Thymus (tissue), 11 donors: Measurements from ENCODE around the gene AFAP1. TPM values are rescaled to one million over a fixed set of nuclear protein-coding genes. Genes with fewer than 3 reads are reported as not detected.

Source experiments
- DNase-seq, 9 donors: peaks; one replicate each; pipeline ENCODE4 v3.0.0-alpha.2; 2013; ENCODE audit warnings: low spot score in 9 of 9, low read depth in 6 of 9, missing footprints in 1 of 9
- H3K27ac ChIP-seq, 2 donors: one replicate each; pipeline ENCODE4 v1.5.1; 2013; ENCODE audit warnings: control low read depth in 1 of 2, low read depth in 1 of 2, low read length in 1 of 2, mild to moderate bottlenecking in 1 of 2, moderate library complexity in 1 of 2
- H3K27me3 ChIP-seq, 2 donors: one replicate each; pipeline ENCODE4 v1.5.1; 2013; ENCODE audit warnings: low read length in 1 of 2; ENCODE audit not compliant: control insufficient read depth in 2 of 2, insufficient read depth in 1 of 2
- H3K36me3 ChIP-seq, 2 donors: one replicate each; pipeline ENCODE4 v1.5.1; 2013; ENCODE audit warnings: low read length in 1 of 2, mild to moderate bottlenecking in 1 of 2, moderate library complexity in 1 of 2; ENCODE audit not compliant: control insufficient read depth in 2 of 2, insufficient read depth in 2 of 2
- H3K4me1 ChIP-seq, 2 donors: one replicate each; pipeline ENCODE4 v1.5.1; 2013; ENCODE audit warnings: low read length in 2 of 2; ENCODE audit not compliant: control insufficient read depth in 2 of 2, insufficient read depth in 2 of 2
- H3K4me3 ChIP-seq, 2 donors: one replicate each; pipeline ENCODE4 v1.5.1; 2013; ENCODE audit warnings: low read length in 2 of 2, control low read depth in 1 of 2, mild to moderate bottlenecking in 1 of 2
- H3K9me3 ChIP-seq, 2 donors: one replicate each; pipeline ENCODE4 v1.5.1; 2013; ENCODE audit warnings: low read length in 1 of 2, mild to moderate bottlenecking in 1 of 2; ENCODE audit not compliant: control insufficient read depth in 2 of 2, insufficient read depth in 1 of 2
- WGBS: extraction: QIAGEN DNeasy Blood & Tissue Kit; methylation state at CpG from one replicate; pipeline ENCODE4 v1.1.7; 2013; 5-methylcytosine and 5-hydroxymethylcytosine counted together
- polyA plus RNA-seq: library from polyadenylated mRNA; stranded (reverse); fragments of 200-250 nt; gene quantifications from one replicate; pipeline ENCODE4 v1.2.3, GENCODE V29; 2013
- total RNA-seq: library from RNA; stranded (reverse); fragments of 120-200 nt; gene quantifications from one replicate; pipeline ENCODE4 v1.2.4, GENCODE V29; 2013
- donor health status: healthy.

Gene AFAP1
- total and polyA plus RNA-seq, 2 donors = 3.2 to 4.5 TPM

GRCh38 chr4:7847206-7847605 lies 92.5 kb downstream of the AFAP1 start:
- DNase-seq = no peak
- Histone ChIP-seq H3K4me3 (no peak overlapping the region), H3K36me3 (no peaks in the 10 kb centered on the region), H3K27me3 (no peaks in the 10 kb centered on the region), H3K9me3 (no peaks in the 10 kb centered on the region), H3K4me1 (no peaks in the 10 kb centered on the region), H3K27ac (no peak overlapping the region)
- 90% methylated on average over 6 of the region's 6 CpGs for WGBS

DNA sequence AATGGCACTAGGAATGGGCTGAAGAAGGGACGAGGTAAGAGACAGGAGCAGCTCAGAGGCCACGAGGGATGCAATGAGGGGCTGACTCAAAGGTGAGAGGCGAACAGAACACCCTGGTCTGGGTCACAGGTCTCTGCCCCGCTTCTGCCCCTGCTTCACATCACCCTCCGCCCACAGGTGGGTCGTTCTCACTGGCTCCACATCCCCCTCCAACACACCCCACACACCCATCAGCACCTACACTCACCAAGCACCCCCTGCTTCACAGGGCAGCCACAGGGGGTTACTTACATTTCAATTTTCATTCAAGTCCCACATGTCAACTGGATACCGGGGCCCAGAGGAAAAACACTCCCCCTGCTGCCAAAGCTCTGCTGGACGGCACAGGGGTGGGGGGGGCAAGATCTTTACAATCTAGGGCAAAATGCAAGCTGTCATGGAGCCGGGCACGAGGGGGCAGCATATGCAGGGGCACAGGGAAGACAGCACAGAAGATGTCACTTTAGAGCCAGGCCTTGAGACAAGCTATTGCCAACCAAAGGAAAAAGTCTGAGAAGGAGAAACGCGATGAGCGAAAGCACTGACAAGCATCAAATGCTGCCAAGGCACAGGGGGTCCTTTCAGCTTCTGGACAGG lies 94.0 kb downstream of the AFAP1 start:
- H3K4me1 ChIP-seq = no peaks in the 10 kb centered on the region
- no peak overlapping the region for H3K27ac ChIP-seq
- H3K9me3 ChIP-seq = no peaks in the 10 kb centered on the region
- no peak for DNase-seq
- peaks cover 0 to 2% of the 10 kb centered on the region in 2 donors for H3K27me3 ChIP-seq
- 77% methylated on average over 13 of the region's 13 CpGs for WGBS
- H3K36me3 ChIP-seq = no peaks in the 10 kb centered on the region
- H3K4me3 ChIP-seq = no peak overlapping the region

GRCh38 chr4:7844594-7844991 lies 95.1 kb downstream of the AFAP1 start:
- H3K4me3 ChIP-seq = no peak overlapping the region
- 75% methylated on average over 11 of the region's 11 CpGs for WGBS
- DNase-seq = no peak

DNA sequence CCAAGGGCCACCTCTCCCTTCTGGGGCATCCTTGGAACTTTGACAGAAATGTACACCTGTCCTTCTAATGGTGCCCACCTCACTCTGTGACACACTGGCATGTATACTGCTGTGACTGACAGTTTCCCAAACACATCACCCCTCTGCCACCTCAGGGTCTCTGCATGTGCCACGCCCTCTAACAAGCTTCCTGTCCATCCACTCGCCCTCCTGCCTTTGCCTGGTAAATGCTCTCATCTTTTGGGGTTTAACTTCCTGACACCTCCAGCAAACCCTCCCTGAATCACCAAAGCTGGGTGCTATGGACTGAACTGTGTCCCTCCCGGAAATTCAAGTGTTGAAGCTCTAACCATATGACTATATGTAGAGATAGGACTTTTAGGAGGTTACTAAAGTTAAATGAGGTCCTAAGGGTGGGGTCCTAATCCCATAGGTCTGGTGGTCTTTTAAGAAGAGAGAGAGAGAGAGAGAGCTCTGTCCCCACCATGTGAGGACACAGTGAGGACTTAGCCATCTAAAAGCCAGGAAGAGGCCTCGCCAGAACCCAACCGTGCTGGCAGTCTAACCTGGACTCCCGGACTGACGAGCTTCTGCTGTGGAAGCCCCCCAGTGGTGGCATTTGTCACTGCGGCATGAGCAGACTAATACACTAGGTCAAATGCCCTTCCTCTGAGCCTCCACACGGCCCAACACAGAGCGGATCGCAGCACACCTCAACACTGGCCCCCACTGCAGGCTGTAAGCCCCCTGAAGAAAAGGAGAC lies 95.6 kb downstream of the AFAP1 start:
- WGBS = 50% methylated on average over 11 of the region's 11 CpGs
- no peak overlapping the region for H3K27ac ChIP-seq
- H3K9me3 ChIP-seq = no peaks in the 10 kb centered on the region
- peak in 4 of 9 donors; percentile 6 to 37 (median 28) for DNase-seq
- no peak overlapping the region for H3K4me3 ChIP-seq
- H3K4me1 ChIP-seq = no peaks in the 10 kb centered on the region
- H3K36me3 ChIP-seq = no peaks in the 10 kb centered on the region
- peaks cover 0 to 2% of the 10 kb centered on the region in 2 donors for H3K27me3 ChIP-seq

More at GRCh38 chr4:7844594-7844991, 95.1 kb downstream of the AFAP1 start:
- H3K4me1 ChIP-seq = no peaks in the 10 kb centered on the region
- peaks cover 0 to 2% of the 10 kb centered on the region in 2 donors for H3K27me3 ChIP-seq
- no peaks in the 10 kb centered on the region for H3K36me3 ChIP-seq
- no peak overlapping the region for H3K27ac ChIP-seq
- H3K9me3 ChIP-seq = no peaks in the 10 kb centered on the region

DNA sequence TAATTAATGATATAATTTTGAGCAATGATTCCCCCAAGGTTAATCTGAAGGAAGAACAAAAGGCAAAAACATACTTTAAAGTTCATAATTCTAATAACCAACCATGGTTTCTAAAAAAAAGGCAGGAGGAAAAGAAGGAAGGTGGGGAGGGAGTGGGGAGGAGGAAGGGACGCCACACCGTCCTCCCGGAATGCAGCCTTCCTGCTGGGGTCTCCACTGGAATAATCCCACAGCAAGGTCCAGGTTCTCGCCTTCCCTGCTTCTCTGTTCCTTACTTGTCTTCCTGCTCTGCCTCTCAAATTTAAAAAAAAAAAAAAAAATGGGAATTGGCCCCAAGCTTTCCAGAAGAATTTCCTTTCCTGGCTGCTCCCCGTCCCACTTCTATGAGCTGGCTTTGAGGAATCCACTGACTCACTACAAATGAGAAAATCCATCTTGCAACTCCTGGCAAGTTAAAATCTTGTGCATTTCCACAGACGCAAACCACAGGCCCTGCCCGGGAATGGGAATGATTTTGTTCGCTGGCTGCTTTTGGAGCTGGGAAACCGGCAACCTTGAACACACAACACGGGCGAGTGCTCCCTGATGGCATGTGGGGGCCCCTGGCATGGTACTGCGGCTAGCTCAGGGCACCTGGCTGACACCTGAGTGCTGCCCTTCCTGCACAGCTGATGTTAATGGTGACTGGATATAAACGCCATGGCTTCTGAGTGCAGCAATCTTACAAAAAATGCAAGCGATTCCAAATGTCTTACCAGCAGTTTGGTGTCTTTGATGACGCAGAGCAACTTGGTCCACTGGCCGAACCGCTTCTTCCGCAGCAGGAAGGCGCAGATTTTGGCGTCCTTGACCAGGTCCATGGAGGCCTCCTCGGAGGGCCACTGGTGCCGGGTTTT lies 97.0 kb downstream of the AFAP1 start:
- no peaks in the 10 kb centered on the region for H3K4me1 ChIP-seq
- DNase-seq = no peak
- peaks cover 0 to 2% of the 10 kb centered on the region in 2 donors for H3K27me3 ChIP-seq
- 89% methylated on average over 22 of the region's 22 CpGs for WGBS
- peak overlapping the region in 1 of 2 donors; percentile 60 for H3K27ac ChIP-seq
- H3K9me3 ChIP-seq = no peaks in the 10 kb centered on the region
- no peaks in the 10 kb centered on the region for H3K36me3 ChIP-seq
- H3K4me3 ChIP-seq = no peak overlapping the region

GRCh38 chr4:7841894-7842293 lies 97.8 kb downstream of the AFAP1 start:
- DNase-seq = no peak
- no peaks in the 10 kb centered on the region for H3K4me1 ChIP-seq
- H3K9me3 ChIP-seq = no peaks in the 10 kb centered on the region
- H3K27ac ChIP-seq = no peak overlapping the region
- H3K27me3 ChIP-seq = peaks cover 0 to 2% of the 10 kb centered on the region in 2 donors
- H3K36me3 ChIP-seq = no peaks in the 10 kb centered on the region
- H3K4me3 ChIP-seq = no peak overlapping the region
- 91% methylated on average over 2 of the region's 2 CpGs for WGBS

GRCh38 chr4:7841071-7841470 lies 98.6 kb downstream of the AFAP1 start:
- Histone ChIP-seq H3K36me3 (no peaks in the 10 kb centered on the region), H3K4me3 (no peak overlapping the region), H3K9me3 (no peaks in the 10 kb centered on the region), H3K27me3 (peaks cover 0 to 2% of the 10 kb centered on the region in 2 donors), H3K4me1 (no peaks in the 10 kb centered on the region), H3K27ac (no peak overlapping the region)
- no peak for DNase-seq
- 88% methylated on average over 6 of the region's 6 CpGs for WGBS

GRCh38 chr4:7839856-7840255 lies 99.8 kb downstream of the AFAP1 start:
- Histone ChIP-seq H3K27ac (no peak overlapping the region), H3K9me3 (no peaks in the 10 kb centered on the region), H3K27me3 (peaks cover 0 to 2% of the 10 kb centered on the region in 2 donors), H3K36me3 (no peaks in the 10 kb centered on the region), H3K4me1 (no peaks in the 10 kb centered on the region), H3K4me3 (no peak overlapping the region)
- WGBS = 71% methylated on average over 4 of the region's 4 CpGs
- no peak for DNase-seq
